HCT116 (cell line): ENCODE measurements around the gene HAAO.

Experiments used
- CTCF ChIP-seq, 3 experiments: fragments of 200-600 bp in 1 of 3; sonication (generic) in 1 of 3; IDR thresholded peaks in 2 of 3; conservative IDR thresholded peaks in 1 of 3; 2 replicates each; pipeline ENCODE4 v1.5.1; 2012 to 2017; ENCODE audit warnings: low read depth in 2 of 3, low read length in 2 of 3, antibody characterized with exemption in 1 of 3, borderline replicate concordance in 1 of 3, control low read depth in 1 of 3, mild to moderate bottlenecking in 1 of 3, mixed read lengths in 1 of 3, mixed run types in 1 of 3, moderate library complexity in 1 of 3; ENCODE audit not compliant: insufficient read depth in 1 of 3
- EGR1 ChIP-seq: IDR thresholded peaks from 2 replicates; pipeline ENCODE4 v1.6.1; 2012; ENCODE audit warnings: low read depth
- EZH2 ChIP-seq: fragments of 200-600 bp; sonication (generic); IDR thresholded peaks from 2 replicates; pipeline ENCODE4 v1.6.1; 2017; ENCODE audit warnings: antibody characterized with exemption, mixed run types
- EZH2phosphoT487 ChIP-seq: fragments of 200-600 bp; IDR thresholded peaks from 2 replicates; pipeline ENCODE4 v1.6.1; 2018; ENCODE audit warnings: antibody characterized with exemption, borderline replicate concordance
- MAX ChIP-seq: IDR thresholded peaks from 2 replicates; pipeline ENCODE4 v1.6.1; 2012
- POLR2AphosphoS5 ChIP-seq: IDR thresholded peaks from 2 replicates; pipeline ENCODE4 v1.6.1; 2011; ENCODE audit warnings: mild to moderate bottlenecking, low read depth, low read length, moderate library complexity
- RAD21 ChIP-seq: IDR thresholded peaks from 2 replicates; pipeline ENCODE4 v1.6.1; 2012; ENCODE audit warnings: low read depth, mild to moderate bottlenecking
- REST ChIP-seq: IDR thresholded peaks from 2 replicates; pipeline ENCODE4 v1.6.1; 2012; ENCODE audit warnings: low read depth
- YY1 ChIP-seq: IDR thresholded peaks from 2 replicates; pipeline ENCODE4 v1.6.1; 2011; ENCODE audit warnings: low read length, low read depth, moderate library complexity, mild to moderate bottlenecking; ENCODE audit not compliant: insufficient replicate concordance; ENCODE audit errors: extremely low read depth

GRCh38 chr2:42765686-42766085 is 26.7 kb downstream of the HAAO start:
- TF ChIP-seq POLR2AphosphoS5 = no peak
- no peak for TF ChIP-seq EGR1
- TF ChIP-seq CTCF (IDR thresholded peaks at IDR 0.05 in 2 of 3, conservative IDR thresholded peaks at IDR 0.05 in 1 of 3; ENCODE audit: borderline replicate concordance in 1 of 3, insufficient read depth in 1 of 3, low read depth in 2 of 3, low read length in 2 of 3) = no peak
- TF ChIP-seq EZH2phosphoT487 = no peak
- TF ChIP-seq YY1 = no peak
- TF ChIP-seq EZH2 = no peak
- TF ChIP-seq REST = no peak
- TF ChIP-seq MAX = no peak
- no peak for TF ChIP-seq RAD21
